Astrocyte of the spinal cord (primary cell): ENCODE data around the gene RIPPLY3.
A peak's percentile ranks its signal among the peaks of the same experiment; 100 is the strongest.
"Not testable (repeated sequence)": the region's sequence is repeated elsewhere in the genome, so short reads cannot be mapped to it uniquely, and the experiment has no call there.

Experiments
- DNase-seq: peaks from one replicate; pipeline ENCODE4 v3.0.0; 2011; ENCODE audit warnings: low read depth, low spot score
- H3K4me3 ChIP-seq: 2 replicates; pipeline ENCODE4 v1.5.1; 2011; ENCODE audit warnings: low read depth, mild to moderate bottlenecking, low read length, moderate library complexity
- CTCF ChIP-seq: IDR thresholded peaks from 2 replicates; pipeline ENCODE4 v1.5.1; 2012; ENCODE audit warnings: low read depth, mild to moderate bottlenecking, low read length, inconsistent platforms
- in situ Hi-C: cut with HindIII; loops from 2 replicates; pipeline ENCODE4 v1.10.0; 2017; ENCODE audit warnings: low sequenced_read_pairs

RIPPLY3 gene

GRCh38 chr21:36981977-36982700 lies 24.4 kb upstream of the RIPPLY3 start:
- DNase-seq: no peak
- no peak for TF ChIP-seq CTCF
- H3K4me3 ChIP-seq: no peak overlapping the region
- in situ Hi-C loops: no loop called here

GRCh38 chr21:36985751-36986594 lies 20.5 kb upstream of the RIPPLY3 start:
- in situ Hi-C loops: no loop called here
- TF ChIP-seq CTCF: no peak
- no peak overlapping the region for H3K4me3 ChIP-seq
- DNase-seq: no peak

GRCh38 chr21:36987845-36988244 lies 18.7 kb upstream of the RIPPLY3 start:
- DNase-seq: no peak
- H3K4me3 ChIP-seq: no peak overlapping the region
- TF ChIP-seq CTCF: no peak
- in situ Hi-C loops: no loop called here

GRCh38 chr21:36988536-36988935 lies 18.0 kb upstream of the RIPPLY3 start:
- no peak overlapping the region for H3K4me3 ChIP-seq
- DNase-seq: no peak
- TF ChIP-seq CTCF: no peak
- in situ Hi-C loops: no loop called here

GRCh38 chr21:36989199-36989698 lies 17.3 kb upstream of the RIPPLY3 start:
- DNase-seq, in situ Hi-C loops: not testable (repeated sequence)
- H3K4me3 ChIP-seq: peak overlapping the region; percentile 51

- peak overlapping the region; percentile 51 for H3K4me3 ChIP-seq
- peak; percentile 54 for TF ChIP-seq CTCF
- DNase-seq: peak; percentile 92
- in situ Hi-C loops: no loop called here
Observed at GRCh38 chr21:36989699-36990507, 16.6 kb upstream of the RIPPLY3 start.
